Hepatocyte (in vitro differentiated cells): ENCODE measurements around the gene CCDC91. TPM values are rescaled to one million over a fixed set of nuclear protein-coding genes. Genes with fewer than 3 reads are reported as not detected.
"Not testable (repeated sequence)": the region's sequence is repeated elsewhere in the genome, so short reads cannot be mapped to it uniquely, and the experiment has no call there.

ENCODE experiments used
- DNase-seq: peaks from one replicate; pipeline ENCODE4 v3.0.0-alpha.2; 2016; ENCODE audit warnings: low spot score
- H2AFZ ChIP-seq: fragments of 200-600 bp; sonication (generic); 2 replicates; pipeline ENCODE4 v1.6.0; 2016; ENCODE audit warnings: antibody characterized with exemption, mild to moderate bottlenecking
- H3K27ac ChIP-seq: fragments of 200-600 bp; sonication (generic); 2 replicates; pipeline ENCODE4 v1.5.1; 2016; ENCODE audit warnings: mild to moderate bottlenecking
- H3K27me3 ChIP-seq: fragments of 200-600 bp; sonication (generic); 2 replicates; pipeline ENCODE4 v1.6.1; 2016
- H3K36me3 ChIP-seq: fragments of 200-600 bp; sonication (generic); replicated peaks from 2 replicates; pipeline ENCODE4 v1.5.1; 2016; ENCODE audit warnings: low read depth; ENCODE audit not compliant: insufficient read depth
- H3K4me1 ChIP-seq: fragments of 200-600 bp; sonication (generic); 2 replicates; pipeline ENCODE4 v1.5.1; 2016; ENCODE audit warnings: mild to moderate bottlenecking, moderate library complexity; ENCODE audit not compliant: insufficient read depth
- H3K4me2 ChIP-seq: fragments of 200-600 bp; sonication (generic); 2 replicates; pipeline ENCODE4 v1.6.0; 2016
- H3K4me3 ChIP-seq: fragments of 200-600 bp; sonication (generic); 2 replicates; pipeline ENCODE4 v1.5.1; 2016; ENCODE audit warnings: mild to moderate bottlenecking
- H3K79me2 ChIP-seq: fragments of 200-600 bp; sonication (generic); 2 replicates; pipeline ENCODE4 v1.6.0; 2017; ENCODE audit warnings: mild to moderate bottlenecking
- H3K9me2 ChIP-seq: fragments of 200-600 bp; sonication (generic); replicated peaks from 2 replicates; pipeline ENCODE4 v1.6.0; 2017; ENCODE audit warnings: mild to moderate bottlenecking; ENCODE audit not compliant: insufficient read depth
- H3K9me3 ChIP-seq: fragments of 200-600 bp; sonication (generic); 2 replicates; pipeline ENCODE4 v1.5.1; 2016; ENCODE audit warnings: low read depth, mild to moderate bottlenecking
- H4K20me1 ChIP-seq: fragments of 200-600 bp; sonication (generic); 2 replicates; pipeline ENCODE4 v1.6.0; 2016; ENCODE audit warnings: mild to moderate bottlenecking; ENCODE audit not compliant: insufficient read depth, poor library complexity, severe bottlenecking
- EZH2 ChIP-seq: fragments of 200-600 bp; sonication (generic); IDR thresholded peaks from 2 replicates; pipeline ENCODE4 v1.6.1; 2016; ENCODE audit warnings: antibody characterized with exemption, mild to moderate bottlenecking, borderline replicate concordance
- EZH2phosphoT487 ChIP-seq: fragments of 200-600 bp; sonication (generic); IDR thresholded peaks from one replicate; pipeline ENCODE4 v1.6.1; 2018; ENCODE audit warnings: antibody characterized with exemption, mild to moderate bottlenecking, low read depth, moderate library complexity; ENCODE audit not compliant: unreplicated experiment, severe bottlenecking
- WGBS: methylation state at CpG from one replicate; pipeline ENCODE4 v1.1.6; 2016; ENCODE audit warnings: low lambda C conversion rate; ENCODE audit errors: missing lambda C conversion rate; 5-methylcytosine and 5-hydroxymethylcytosine counted together
- polyA plus RNA-seq: library from polyadenylated mRNA; unstranded; fragments of >200 nt; fragmentation: Nextera tagmentation; extraction: Ambion mirVana; gene quantifications from 2 replicates; pipeline ENCODE4 v1.2.1, GENCODE V29; 2016
- total RNA-seq: library from RNA; depleted of rRNA; stranded (reverse); fragments of >200 nt; gene quantifications from 2 replicates; pipeline ENCODE4 v1.2.3, GENCODE V29; 2014
- TF ChIP-seq, protein P1 (sequence below): fragments of 200-600 bp; sonication (generic); IDR thresholded peaks from 2 replicates; pipeline ENCODE4 v1.5.1; 2016; ENCODE audit warnings: antibody characterized with exemption, mild to moderate bottlenecking; ENCODE audit not compliant: poor library complexity

CCDC91 gene
- total and polyA plus RNA-seq, 2 experiments from 2014 or later: 14.2 to 15.1 TPM

- H4K20me1 ChIP-seq: no peaks in the 10 kb centered on the region
- no peaks in the 10 kb centered on the region for H3K36me3 ChIP-seq
- H3K79me2 ChIP-seq: no peaks in the 10 kb centered on the region
- H2AFZ ChIP-seq: no peak overlapping the region
- H3K27ac ChIP-seq: no peak overlapping the region
- no peak for DNase-seq
- no peaks in the 10 kb centered on the region for H3K4me1 ChIP-seq
- no peaks in the 10 kb centered on the region for H3K9me3 ChIP-seq
- H3K4me2 ChIP-seq: no peak overlapping the region
- H3K27me3 ChIP-seq: no peaks in the 10 kb centered on the region
- TF ChIP-seq EZH2: no peak
- H3K9me2 ChIP-seq: no peaks in the 10 kb centered on the region
- 96% methylated on average over 4 of the region's 4 CpGs for WGBS
- no peak overlapping the region for H3K4me3 ChIP-seq
Measured at GRCh38 chr12:28327722-28328121, 137.5 kb downstream of the CCDC91 start.

GRCh38 chr12:28328967-28329366 is 138.7 kb downstream of the CCDC91 start:
- Histone ChIP-seq H3K27ac (no peak overlapping the region), H3K9me3 (no peaks in the 10 kb centered on the region), H2AFZ (no peak overlapping the region), H3K36me3 (no peaks in the 10 kb centered on the region), H3K4me2 (no peak overlapping the region), H3K27me3 (no peaks in the 10 kb centered on the region), H3K9me2 (no peaks in the 10 kb centered on the region), H3K4me1 (no peaks in the 10 kb centered on the region), H4K20me1 (no peaks in the 10 kb centered on the region), H3K4me3 (no peak overlapping the region), H3K79me2 (no peaks in the 10 kb centered on the region)
- DNase-seq: no peak
- no peak for TF ChIP-seq EZH2phosphoT487
- TF ChIP-seq, protein P1, sequence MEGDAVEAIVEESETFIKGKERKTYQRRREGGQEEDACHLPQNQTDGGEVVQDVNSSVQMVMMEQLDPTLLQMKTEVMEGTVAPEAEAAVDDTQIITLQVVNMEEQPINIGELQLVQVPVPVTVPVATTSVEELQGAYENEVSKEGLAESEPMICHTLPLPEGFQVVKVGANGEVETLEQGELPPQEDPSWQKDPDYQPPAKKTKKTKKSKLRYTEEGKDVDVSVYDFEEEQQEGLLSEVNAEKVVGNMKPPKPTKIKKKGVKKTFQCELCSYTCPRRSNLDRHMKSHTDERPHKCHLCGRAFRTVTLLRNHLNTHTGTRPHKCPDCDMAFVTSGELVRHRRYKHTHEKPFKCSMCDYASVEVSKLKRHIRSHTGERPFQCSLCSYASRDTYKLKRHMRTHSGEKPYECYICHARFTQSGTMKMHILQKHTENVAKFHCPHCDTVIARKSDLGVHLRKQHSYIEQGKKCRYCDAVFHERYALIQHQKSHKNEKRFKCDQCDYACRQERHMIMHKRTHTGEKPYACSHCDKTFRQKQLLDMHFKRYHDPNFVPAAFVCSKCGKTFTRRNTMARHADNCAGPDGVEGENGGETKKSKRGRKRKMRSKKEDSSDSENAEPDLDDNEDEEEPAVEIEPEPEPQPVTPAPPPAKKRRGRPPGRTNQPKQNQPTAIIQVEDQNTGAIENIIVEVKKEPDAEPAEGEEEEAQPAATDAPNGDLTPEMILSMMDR: no peak
- 93% methylated on average over 2 of the region's 2 CpGs for WGBS

DNA sequence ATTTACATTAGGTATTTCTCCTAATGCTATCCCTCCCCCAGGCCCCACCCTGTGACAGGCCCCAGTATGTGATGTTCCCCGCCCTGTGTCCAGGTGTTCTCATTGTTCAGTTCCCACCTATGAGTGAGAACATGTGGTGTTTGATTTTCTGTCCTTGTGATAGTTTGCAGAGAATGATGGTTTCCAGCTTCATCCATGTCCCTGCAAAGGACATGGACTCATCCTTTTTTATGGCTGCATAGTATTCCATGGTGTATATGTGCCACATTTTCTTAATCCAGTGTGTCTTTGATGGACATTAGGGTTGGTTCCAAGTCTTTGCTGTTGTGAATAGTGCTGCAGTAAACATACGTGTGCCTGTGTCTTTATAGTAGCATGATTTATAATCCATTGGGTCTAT is 139.5 kb downstream of the CCDC91 start:
- not testable (repeated sequence) for H3K4me3 ChIP-seq, H3K9me2 ChIP-seq, H3K27ac ChIP-seq, H3K79me2 ChIP-seq, DNase-seq, H3K4me2 ChIP-seq, H3K36me3 ChIP-seq, H3K4me1 ChIP-seq, H3K9me3 ChIP-seq, H3K27me3 ChIP-seq, H2AFZ ChIP-seq, H4K20me1 ChIP-seq
- WGBS: 90% methylated on average over 2 of the region's 2 CpGs

DNA sequence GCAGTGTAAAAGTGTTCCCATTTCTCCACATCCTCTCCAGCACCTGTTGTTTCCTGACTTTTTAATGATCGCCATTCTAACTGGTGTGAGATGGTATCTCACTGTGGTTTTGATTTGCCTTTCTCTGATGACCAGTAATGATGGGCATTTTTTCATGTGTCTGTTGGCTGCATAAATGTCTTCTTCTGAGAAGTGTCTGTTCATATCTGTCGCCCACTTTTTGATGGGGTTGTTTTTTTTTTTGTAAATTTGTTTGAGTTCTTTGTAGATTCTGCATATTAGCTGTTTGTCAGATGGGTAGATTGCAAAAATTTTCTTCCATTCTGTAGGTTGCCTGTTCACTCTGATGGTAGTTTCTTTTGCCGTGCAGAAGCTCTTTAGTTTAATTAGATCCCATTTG is 140.0 kb downstream of the CCDC91 start:
- not testable (repeated sequence) for H3K4me1 ChIP-seq, H3K27ac ChIP-seq, H4K20me1 ChIP-seq, DNase-seq, H3K79me2 ChIP-seq, H3K9me2 ChIP-seq, H3K36me3 ChIP-seq, H2AFZ ChIP-seq, H3K27me3 ChIP-seq, H3K9me3 ChIP-seq, H3K4me2 ChIP-seq, H3K4me3 ChIP-seq
- 69% methylated on average over 3 of the region's 3 CpGs for WGBS

DNA sequence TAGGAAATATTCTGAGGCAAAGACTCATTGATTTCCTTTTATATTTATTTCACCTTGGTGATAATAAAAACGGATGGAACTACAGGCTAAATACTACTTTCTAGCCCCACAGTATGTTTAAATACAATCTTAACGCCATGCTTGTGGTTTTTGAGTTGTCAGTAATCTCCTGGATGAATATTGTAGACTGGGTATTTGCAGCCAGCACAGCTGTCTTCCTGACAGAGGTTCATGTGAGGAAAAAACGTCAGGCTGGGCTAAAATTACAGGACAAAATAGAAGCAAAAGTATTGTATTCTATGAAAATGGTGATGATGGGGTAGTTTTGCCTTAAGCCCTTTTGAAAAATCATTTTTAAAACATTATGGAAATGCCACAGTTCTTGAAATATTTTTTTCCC is 140.9 kb downstream of the CCDC91 start:
- Histone ChIP-seq H3K4me2 (no peak overlapping the region), H3K79me2 (no peaks in the 10 kb centered on the region), H3K27ac (no peak overlapping the region), H3K9me2 (no peaks in the 10 kb centered on the region), H3K4me1 (no peaks in the 10 kb centered on the region), H3K27me3 (no peaks in the 10 kb centered on the region), H3K36me3 (no peaks in the 10 kb centered on the region), H3K9me3 (no peaks in the 10 kb centered on the region), H4K20me1 (no peaks in the 10 kb centered on the region), H2AFZ (no peak overlapping the region), H3K4me3 (no peak overlapping the region)
- TF ChIP-seq, protein P1: no peak
- no peak for TF ChIP-seq EZH2
- no peak for TF ChIP-seq EZH2phosphoT487
- no peak for DNase-seq
- 69% methylated on average over 3 of the region's 3 CpGs for WGBS
